SU-DHL-6 (cell line): ENCODE results near the gene RGMA.

Experiments used
- H2AFZ ChIP-seq: fragments of 200-600 bp; sonication (generic); 2 replicates; pipeline ENCODE4 v1.6.1; 2014; ENCODE audit warnings: low read depth, mild to moderate bottlenecking, moderate library complexity, mixed read lengths, antibody characterized with exemption, low read length; ENCODE audit not compliant: severe bottlenecking
- H3F3A ChIP-seq: fragments of 200-600 bp; shearing (Covaris generic); 2 replicates; pipeline ENCODE4 v1.6.0; 2016; ENCODE audit warnings: antibody characterized with exemption, mild to moderate bottlenecking; ENCODE audit not compliant: insufficient read depth
- H3K27ac ChIP-seq: fragments of 200-600 bp; sonication (generic); 2 replicates; pipeline ENCODE4 v1.5.1; 2016; ENCODE audit warnings: low read depth, mild to moderate bottlenecking, low read length, moderate library complexity, mixed read lengths
- H3K27me3 ChIP-seq: fragments of 200-600 bp; sonication (generic), shearing (Covaris generic); 2 replicates; pipeline ENCODE4 v1.6.0; 2014; ENCODE audit warnings: mild to moderate bottlenecking, low read length
- H3K36me3 ChIP-seq: fragments of 200-600 bp; sonication (generic); 2 replicates; pipeline ENCODE4 v1.6.1; 2014; ENCODE audit warnings: mild to moderate bottlenecking, low read length, mixed read lengths
- H3K4me2 ChIP-seq: fragments of 300-600, 200-600 bp; shearing (Covaris generic), sonication (generic); 2 replicates; pipeline ENCODE4 v1.6.0; 2014; ENCODE audit warnings: low read length, low read depth, mild to moderate bottlenecking; ENCODE audit not compliant: poor library complexity, severe bottlenecking
- H3K4me3 ChIP-seq: fragments of 200-600 bp; sonication (generic); 2 replicates; pipeline ENCODE4 v1.5.1; 2014; ENCODE audit warnings: antibody characterized with exemption, low read length, mild to moderate bottlenecking, mixed read lengths; ENCODE audit not compliant: insufficient read depth, poor library complexity, severe bottlenecking
- H3K79me2 ChIP-seq: fragments of 200-600 bp; sonication (generic); 2 replicates; pipeline ENCODE4 v1.6.1; 2014; ENCODE audit warnings: mild to moderate bottlenecking, low read length, moderate library complexity; ENCODE audit not compliant: insufficient read depth
- H3K9ac ChIP-seq: fragments of 200-600 bp; sonication (generic); 2 replicates; pipeline ENCODE4 v1.7.0; 2014; ENCODE audit warnings: mild to moderate bottlenecking, low read length
- H3K9me2 ChIP-seq: fragments of 200-600 bp; sonication (generic); replicated peaks from 2 replicates; pipeline ENCODE4 v1.6.1; 2014; ENCODE audit warnings: low read length; ENCODE audit not compliant: insufficient read depth
- H3K9me3 ChIP-seq: fragments of 200-600 bp; sonication (generic); 2 replicates; pipeline ENCODE4 v1.6.1; 2014; ENCODE audit warnings: low read length, mixed read lengths; ENCODE audit not compliant: insufficient read depth
- H4K20me1 ChIP-seq: fragments of 200-600 bp; sonication (generic); 2 replicates; pipeline ENCODE4 v1.6.1; 2014; ENCODE audit warnings: low read depth, mild to moderate bottlenecking, antibody characterized with exemption, low read length, moderate library complexity, mixed read lengths
- CTCF ChIP-seq: fragments of 200-600 bp; sonication (generic); IDR thresholded peaks from one replicate; pipeline ENCODE4 v1.5.1; 2017; ENCODE audit warnings: antibody characterized with exemption, mild to moderate bottlenecking, low read length, moderate library complexity; ENCODE audit not compliant: insufficient read depth, poor library complexity, severe bottlenecking
- EZH2phosphoT487 ChIP-seq: fragments of 200-600 bp; sonication (generic), shearing (Covaris generic); conservative IDR thresholded peaks from 2 replicates; pipeline ENCODE4 v1.6.1; 2018; ENCODE audit warnings: mild to moderate bottlenecking, antibody characterized with exemption, low read length, moderate library complexity, mixed read lengths

RGMA gene

GRCh38 chr15:93048426-93048721, 40.6 kb downstream of the RGMA start:
- Histone ChIP-seq H3K36me3 (no peaks in the 10 kb centered on the region), H3F3A (no peaks in the 10 kb centered on the region), H3K9me2 (no peaks in the 10 kb centered on the region), H2AFZ (no peak overlapping the region), H3K9me3 (no peaks in the 10 kb centered on the region), H3K4me3 (no peak overlapping the region), H3K79me2 (no peaks in the 10 kb centered on the region), H3K4me2 (no peak overlapping the region), H3K27ac (no peak overlapping the region), H3K27me3 (no peaks in the 10 kb centered on the region), H3K9ac (no peak overlapping the region), H4K20me1 (no peaks in the 10 kb centered on the region)
- no peak for TF ChIP-seq EZH2phosphoT487
- no peak for TF ChIP-seq CTCF

GRCh38 chr15:93047621-93048425, 41.2 kb downstream of the RGMA start:
- H3K36me3 ChIP-seq = no peaks in the 10 kb centered on the region
- H3K27me3 ChIP-seq = no peaks in the 10 kb centered on the region
- no peak overlapping the region for H3K27ac ChIP-seq
- TF ChIP-seq EZH2phosphoT487 (no peak), CTCF (no peak)
- H3K4me3 ChIP-seq = no peak overlapping the region
- H3K9ac ChIP-seq = no peak overlapping the region
- no peak overlapping the region for H2AFZ ChIP-seq
- H4K20me1 ChIP-seq = no peaks in the 10 kb centered on the region
- H3K79me2 ChIP-seq = no peaks in the 10 kb centered on the region
- H3K9me3 ChIP-seq = no peaks in the 10 kb centered on the region
- no peaks in the 10 kb centered on the region for H3F3A ChIP-seq
- H3K4me2 ChIP-seq = no peak overlapping the region
- no peaks in the 10 kb centered on the region for H3K9me2 ChIP-seq

DNA sequence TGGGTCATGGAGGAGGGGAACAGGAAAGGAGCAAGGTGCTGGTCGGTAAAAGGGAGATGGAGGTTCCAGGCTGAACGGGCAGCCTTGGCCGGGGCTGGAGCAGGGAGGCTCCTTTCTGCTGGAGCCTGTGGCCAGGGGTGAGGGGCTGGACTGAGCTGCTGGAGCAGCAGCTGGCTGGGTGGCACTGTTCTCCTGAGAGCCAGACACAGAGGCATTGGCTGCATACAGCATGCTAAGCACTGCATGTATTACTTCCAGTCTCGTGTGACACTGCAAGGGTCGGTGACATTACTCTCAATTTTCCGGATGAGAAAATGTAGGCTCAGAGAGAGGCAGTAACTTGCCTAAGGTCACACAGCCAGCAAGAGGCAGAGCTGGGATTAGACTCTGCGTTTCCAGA, 42.3 kb downstream of the RGMA start:
- Histone ChIP-seq H3K9me3 (no peaks in the 10 kb centered on the region), H4K20me1 (no peaks in the 10 kb centered on the region), H3K9ac (no peak overlapping the region), H3K27me3 (no peaks in the 10 kb centered on the region), H3F3A (no peaks in the 10 kb centered on the region), H2AFZ (no peak overlapping the region), H3K79me2 (no peaks in the 10 kb centered on the region), H3K4me2 (no peak overlapping the region), H3K4me3 (no peak overlapping the region), H3K27ac (no peak overlapping the region), H3K9me2 (no peaks in the 10 kb centered on the region), H3K36me3 (no peaks in the 10 kb centered on the region)
- TF ChIP-seq CTCF = no peak
- TF ChIP-seq EZH2phosphoT487 = no peak
